ENCODE data around the gene FMNL2. TPM values are rescaled to one million over a fixed set of nuclear protein-coding genes. Genes with fewer than 3 reads are reported as not detected.

The FMNL2 gene
- total RNA-seq, 4 donors from 2014 or later, result 25.2 to 35.0 (median 27.4) TPM

- no peak for ATAC-seq
Measured at GRCh38 chr2:152303951-152304350, 31.0 kb upstream of the FMNL2 start.

GRCh38 chr2:152304836-152305235 is 30.1 kb upstream of the FMNL2 start:
- Histone ChIP-seq H3K4me1 (no peaks in the 10 kb centered on the region), H3K27ac (no peak overlapping the region), H3K9me3 (no peaks in the 10 kb centered on the region), H3K27me3 (no peaks in the 10 kb centered on the region), H3K4me3 (no peak overlapping the region), H3K36me3 (no peaks in the 10 kb centered on the region)
- WGBS, 2 donors (ENCODE audit: low coverage in 1 of 2), result 56 to 63% methylated on average over 1 of the region's 1 CpG
- ATAC-seq, result peak; percentile 39
- TF ChIP-seq CTCF (IDR thresholded peaks at IDR 0.05) (no peak), EP300 (IDR thresholded peaks at IDR 0.05) (no peak), POLR2AphosphoS5 (IDR thresholded peaks at IDR 0.05) (no peak), POLR2A (IDR thresholded peaks at IDR 0.05) (no peak)

More at GRCh38 chr2:152303951-152304350, 31.0 kb upstream of the FMNL2 start:
- TF ChIP-seq POLR2AphosphoS5 (IDR thresholded peaks at IDR 0.05), result no peak
- TF ChIP-seq POLR2A (IDR thresholded peaks at IDR 0.05), result no peak
- no peak for TF ChIP-seq EP300 (IDR thresholded peaks at IDR 0.05)
- TF ChIP-seq CTCF (IDR thresholded peaks at IDR 0.05), result no peak
- Histone ChIP-seq H3K36me3 (no peaks in the 10 kb centered on the region), H3K4me1 (no peaks in the 10 kb centered on the region), H3K9me3 (no peaks in the 10 kb centered on the region), H3K27ac (no peak overlapping the region), H3K27me3 (no peaks in the 10 kb centered on the region), H3K4me3 (no peak overlapping the region)
- WGBS, 2 donors (ENCODE audit: low coverage in 1 of 2), result 70 to 79% methylated on average over 2 of the region's 2 CpGs

GRCh38 chr2:152307863-152308262 is 27.1 kb upstream of the FMNL2 start:
- no peak for ATAC-seq
- Histone ChIP-seq H3K4me1 (no peaks in the 10 kb centered on the region), H3K4me3 (no peak overlapping the region), H3K27me3 (no peaks in the 10 kb centered on the region), H3K36me3 (no peaks in the 10 kb centered on the region), H3K9me3 (no peaks in the 10 kb centered on the region), H3K27ac (no peak overlapping the region)
- 63 to 92% methylated on average over 1 of the region's 1 CpG for WGBS, 2 donors (ENCODE audit: low coverage in 1 of 2)
- no peak for TF ChIP-seq POLR2A (IDR thresholded peaks at IDR 0.05)
- no peak for TF ChIP-seq POLR2AphosphoS5 (IDR thresholded peaks at IDR 0.05)
- no peak for TF ChIP-seq CTCF (IDR thresholded peaks at IDR 0.05)
- TF ChIP-seq EP300 (IDR thresholded peaks at IDR 0.05), result no peak

DNA sequence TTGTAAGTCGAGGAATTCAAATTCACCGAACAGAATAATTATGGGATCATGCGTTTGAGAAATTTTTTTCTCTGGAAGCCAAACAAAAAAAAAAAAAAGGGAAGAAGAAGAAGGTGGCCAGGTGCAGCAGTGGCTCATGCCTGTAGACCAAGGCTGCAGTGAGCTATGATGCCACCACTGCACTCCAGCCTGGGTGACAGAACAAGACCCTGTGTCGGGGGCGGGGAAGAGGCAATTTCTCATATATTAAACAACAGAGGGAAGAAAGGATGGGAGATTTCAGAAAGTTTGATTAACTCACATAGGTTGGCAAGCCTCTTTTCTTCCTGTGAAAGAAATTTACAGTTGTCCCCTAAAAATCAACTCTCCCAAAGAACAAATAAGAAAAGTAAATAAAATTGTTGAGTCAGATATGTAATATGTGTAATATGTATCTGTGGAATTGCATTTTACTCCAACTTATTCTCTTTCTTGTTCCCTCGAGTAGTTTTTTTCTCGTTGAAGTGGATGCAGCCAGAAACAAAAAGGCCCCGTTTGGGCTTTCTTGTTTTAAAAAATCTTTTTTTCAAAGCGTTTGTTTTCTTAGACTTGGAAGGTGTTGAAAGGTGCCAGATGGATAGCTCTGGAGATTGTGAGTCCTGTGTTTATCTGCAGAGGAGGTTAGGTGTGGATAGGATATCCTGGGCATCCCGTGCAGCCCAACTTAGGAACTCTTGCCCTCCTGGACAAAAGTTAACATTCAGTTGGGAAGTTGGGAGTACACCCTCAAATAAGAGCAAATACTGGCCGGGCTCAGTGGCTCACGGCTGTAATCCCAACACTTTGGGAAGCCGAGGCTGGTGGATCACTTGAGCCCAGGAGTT is 25.4 kb upstream of the FMNL2 start:
- Histone ChIP-seq H3K9me3 (peaks cover 0 to 10% (median 0%) of the 10 kb centered on the region in 3 donors), H3K36me3 (no peaks in the 10 kb centered on the region), H3K27ac (no peak overlapping the region), H3K4me3 (no peak overlapping the region), H3K4me1 (no peaks in the 10 kb centered on the region), H3K27me3 (no peaks in the 10 kb centered on the region)
- no peak for ATAC-seq
- 52 to 56% methylated on average over 7 to 10 of the region's 13 CpGs for WGBS, 2 donors (ENCODE audit: low coverage in 1 of 2)
- no peak for TF ChIP-seq EP300 (IDR thresholded peaks at IDR 0.05)
- no peak for TF ChIP-seq POLR2A (IDR thresholded peaks at IDR 0.05)
- no peak for TF ChIP-seq CTCF (IDR thresholded peaks at IDR 0.05)
- TF ChIP-seq POLR2AphosphoS5 (IDR thresholded peaks at IDR 0.05), result no peak
